ENCODE data around the gene UBE2Q2. TPM values are rescaled to one million over a fixed set of nuclear protein-coding genes. Genes with fewer than 3 reads are reported as not detected.
"Not testable (repeated sequence)": the region's sequence is repeated elsewhere in the genome, so short reads cannot be mapped to it uniquely, and the experiment has no call there.

Gene UBE2Q2
- 10 to 100 TPM; 11.8 to 14.2 (median 13.3) TPM for total RNA-seq

DNA sequence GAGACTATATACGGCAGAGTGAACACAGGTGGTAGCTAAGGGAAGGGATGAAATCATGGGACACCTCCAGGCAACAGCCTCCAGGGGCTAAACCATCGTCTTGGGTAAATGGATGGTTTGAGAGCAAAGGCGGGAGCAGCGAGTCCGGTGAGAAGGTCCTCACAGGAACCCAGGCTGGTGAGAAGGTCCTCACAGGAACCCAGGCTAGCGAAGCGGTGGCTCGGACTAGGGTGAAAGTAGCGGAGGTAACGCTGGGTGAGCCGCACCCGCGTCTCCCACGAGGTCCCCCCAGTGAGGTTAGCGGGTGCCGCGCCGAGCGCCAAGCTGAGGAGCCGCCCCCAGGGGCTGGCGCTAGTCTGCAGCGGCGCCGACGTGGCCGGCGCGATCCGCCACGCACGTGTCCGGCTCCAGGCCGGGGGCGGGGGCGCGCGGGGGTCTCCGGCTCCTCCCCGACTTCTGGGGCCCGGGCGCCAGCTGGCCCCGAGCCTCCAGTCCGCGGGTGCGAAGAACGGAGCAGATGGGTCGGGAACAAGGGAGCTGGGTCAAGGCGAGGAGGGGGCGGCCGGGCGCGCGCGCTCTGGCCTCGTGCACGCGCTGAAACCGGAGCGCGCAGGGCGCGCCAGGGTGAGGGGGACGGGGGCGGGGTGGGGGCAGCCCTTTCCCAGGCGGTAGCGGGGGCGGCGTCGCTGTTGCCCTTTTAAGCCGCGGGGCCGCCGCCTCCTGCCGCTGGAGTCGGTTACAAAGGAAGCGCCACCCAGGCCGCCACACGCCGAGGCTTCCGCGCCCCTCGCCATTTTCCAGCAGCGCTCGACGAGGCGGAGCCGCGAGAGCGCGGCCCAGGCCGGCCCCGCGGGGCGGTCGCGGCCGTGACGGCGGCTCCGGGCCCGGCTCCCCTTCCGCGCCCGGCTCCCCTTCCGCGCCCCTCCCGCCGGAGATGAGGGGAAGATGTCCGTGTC is at the start of gene UBE2Q2:
TSS of gene UBE2Q2 (plus strand) at position 726 of the 956 bp plus-strand sequence. CDS start at position 946, 220 bp downstream.
- peak within 1 kb of the TSS; percentile 89 for H3K4me3 Mint-ChIP-seq
- no peaks in the 10 kb centered on the region for H3K9me3 Mint-ChIP-seq
- H3K27me3 Mint-ChIP-seq (ENCODE audit: low read depth): no peaks in the 10 kb centered on the region
- peaks cover 40% of the 10 kb centered on the region for H3K4me1 Mint-ChIP-seq (ENCODE audit: low read depth)
- DNase-seq: peak; percentile 80
- no peaks in the 10 kb centered on the region for H3K36me3 Mint-ChIP-seq (ENCODE audit: insufficient read depth)
- ATAC-seq: peak; percentile 74

GRCh38 chr15:75796321-75796720 is 46.9 kb upstream of the UBE2Q2 start:
- Mint-ChIP-seq H3K27me3 (ENCODE audit: low read depth) (peaks cover 31% of the 10 kb centered on the region), H3K9me3 (no peaks in the 10 kb centered on the region), H3K4me3 (no peak overlapping the region), H3K36me3 (ENCODE audit: insufficient read depth) (no peaks in the 10 kb centered on the region), H3K4me1 (ENCODE audit: low read depth) (peaks cover under 1% of the 10 kb centered on the region)
- no peak for ATAC-seq
- DNase-seq: no peak

DNA sequence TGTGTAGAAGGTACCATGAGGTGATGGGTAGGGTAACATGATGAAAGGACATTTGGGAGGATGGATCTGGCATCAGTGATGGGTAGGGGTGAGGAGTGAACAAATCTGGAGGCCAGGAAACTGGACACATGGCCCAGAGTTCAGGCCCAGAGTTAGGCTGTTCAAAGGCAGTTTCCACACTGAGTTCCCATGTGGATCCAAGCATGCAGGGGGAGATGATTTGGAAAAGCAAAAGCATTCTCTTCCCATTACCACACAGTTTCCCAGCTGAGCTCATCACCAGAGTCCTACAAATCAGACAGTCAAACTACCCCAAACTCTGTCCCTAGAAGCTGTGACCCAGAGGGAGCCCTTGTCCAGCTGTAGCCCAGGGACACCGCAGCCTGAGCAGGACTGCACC is 46.1 kb upstream of the UBE2Q2 start:
- not testable (repeated sequence) for ATAC-seq; H3K36me3 Mint-ChIP-seq (ENCODE audit: insufficient read depth); H3K4me1 Mint-ChIP-seq (ENCODE audit: low read depth); DNase-seq; H3K4me3 Mint-ChIP-seq; H3K9me3 Mint-ChIP-seq
- H3K27me3 Mint-ChIP-seq (ENCODE audit: low read depth): peaks cover 38% of the 10 kb centered on the region

DNA sequence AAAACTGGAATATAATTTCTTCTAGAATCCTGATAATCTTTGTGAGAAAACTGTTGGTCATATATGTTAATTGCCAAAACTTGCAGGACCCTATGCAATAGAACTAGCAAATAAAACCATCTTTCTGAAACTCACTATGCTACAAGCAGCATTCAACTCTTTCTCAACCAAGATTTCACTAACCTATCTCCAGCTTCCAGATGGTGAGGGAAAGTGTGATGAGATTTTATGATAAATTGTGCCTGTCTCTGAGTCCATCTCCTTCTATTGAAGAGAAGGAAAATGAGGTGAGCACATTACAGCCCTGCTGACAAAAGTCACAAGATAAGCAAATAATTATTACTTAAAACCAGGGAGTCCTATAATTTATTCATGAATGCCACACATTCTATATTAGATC is 44.1 kb upstream of the UBE2Q2 start:
- H3K4me3 Mint-ChIP-seq: no peak overlapping the region
- peaks cover 36% of the 10 kb centered on the region for H3K27me3 Mint-ChIP-seq (ENCODE audit: low read depth)
- DNase-seq: no peak
- no peaks in the 10 kb centered on the region for H3K36me3 Mint-ChIP-seq (ENCODE audit: insufficient read depth)
- no peak for ATAC-seq
- H3K9me3 Mint-ChIP-seq: no peaks in the 10 kb centered on the region
- H3K4me1 Mint-ChIP-seq (ENCODE audit: low read depth): peaks cover 7% of the 10 kb centered on the region

- not testable (repeated sequence) for H3K4me3 Mint-ChIP-seq; H3K36me3 Mint-ChIP-seq (ENCODE audit: insufficient read depth); H3K9me3 Mint-ChIP-seq; H3K4me1 Mint-ChIP-seq (ENCODE audit: low read depth); ATAC-seq; DNase-seq
- peaks cover 34% of the 10 kb centered on the region for H3K27me3 Mint-ChIP-seq (ENCODE audit: low read depth)
Measured at GRCh38 chr15:75800409-75800808, 42.8 kb upstream of the UBE2Q2 start.

DNA sequence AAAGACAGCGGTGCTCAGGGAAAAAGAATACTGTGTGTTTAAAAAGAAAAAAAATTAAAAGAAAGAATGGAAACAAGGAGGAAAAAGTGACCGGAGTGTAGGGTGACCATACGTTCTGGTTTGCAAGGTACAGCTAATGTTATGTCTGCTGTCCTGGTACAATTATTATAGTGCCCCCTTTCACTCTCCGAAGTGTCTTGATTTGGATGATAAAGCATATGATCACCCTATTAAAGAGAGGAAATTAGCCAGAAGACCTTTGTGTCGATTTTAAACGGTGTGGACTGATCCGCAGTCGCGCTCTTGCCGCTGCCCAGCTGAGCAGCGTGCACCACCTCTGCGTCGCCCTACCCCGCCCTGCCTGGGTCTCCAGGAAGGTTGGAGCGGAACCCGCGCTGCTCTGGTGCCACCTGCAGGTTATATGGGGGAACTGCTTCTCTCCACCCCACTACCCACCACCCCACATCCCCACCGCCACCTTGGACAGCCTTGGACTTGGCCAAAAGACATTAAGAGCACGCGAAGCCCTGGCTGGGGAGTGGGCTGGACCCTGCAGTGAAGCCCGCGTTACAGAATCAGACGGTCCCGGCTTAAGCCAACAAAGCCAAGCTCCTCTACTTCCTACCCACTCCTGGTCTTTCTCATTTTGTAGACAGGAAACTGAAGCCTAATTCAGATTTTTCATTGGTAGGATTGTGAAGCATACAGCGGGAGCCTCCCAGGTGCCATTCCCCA is 41.2 kb upstream of the UBE2Q2 start:
- H3K27me3 Mint-ChIP-seq (ENCODE audit: low read depth): peaks cover 35% of the 10 kb centered on the region
- peak; percentile 99 to 100 for ATAC-seq
- H3K36me3 Mint-ChIP-seq (ENCODE audit: insufficient read depth): no peaks in the 10 kb centered on the region
- DNase-seq: peak; percentile 76
- H3K4me1 Mint-ChIP-seq (ENCODE audit: low read depth): peaks cover 7% of the 10 kb centered on the region
- H3K9me3 Mint-ChIP-seq: no peaks in the 10 kb centered on the region
- peak overlapping the region; percentile 29 for H3K4me3 Mint-ChIP-seq

GRCh38 chr15:75807486-75807885 is 35.8 kb upstream of the UBE2Q2 start:
- H3K4me3 Mint-ChIP-seq; H3K4me1 Mint-ChIP-seq (ENCODE audit: low read depth): not testable (repeated sequence)

DNA sequence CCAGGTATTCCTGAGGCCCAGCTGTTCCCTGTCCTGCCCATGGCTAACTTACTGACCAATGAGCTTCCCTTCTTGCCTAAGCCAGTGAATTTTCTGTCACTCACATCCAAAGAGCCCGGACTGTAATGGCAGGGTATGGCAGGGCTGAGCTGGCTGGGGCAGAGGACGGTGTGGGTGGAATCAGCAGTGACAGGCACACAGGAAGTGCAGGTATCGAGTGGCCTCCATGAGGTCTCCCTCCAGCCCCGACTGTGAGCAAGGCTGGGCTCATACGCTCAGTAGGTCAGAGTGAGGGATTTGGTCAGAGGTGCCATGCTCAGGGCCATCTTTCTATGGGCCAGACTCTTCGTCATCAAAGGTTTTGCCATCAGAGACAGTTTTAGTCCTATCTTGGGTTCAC is 35.2 kb upstream of the UBE2Q2 start:
- H3K9me3 Mint-ChIP-seq; H3K4me3 Mint-ChIP-seq; ATAC-seq; H3K27me3 Mint-ChIP-seq (ENCODE audit: low read depth); H3K4me1 Mint-ChIP-seq (ENCODE audit: low read depth); H3K36me3 Mint-ChIP-seq (ENCODE audit: insufficient read depth); DNase-seq: not testable (repeated sequence)

More at GRCh38 chr15:75807486-75807885, 35.8 kb upstream of the UBE2Q2 start:
- not testable (repeated sequence) for H3K36me3 Mint-ChIP-seq (ENCODE audit: insufficient read depth); DNase-seq; ATAC-seq; H3K9me3 Mint-ChIP-seq; H3K27me3 Mint-ChIP-seq (ENCODE audit: low read depth)

DNA sequence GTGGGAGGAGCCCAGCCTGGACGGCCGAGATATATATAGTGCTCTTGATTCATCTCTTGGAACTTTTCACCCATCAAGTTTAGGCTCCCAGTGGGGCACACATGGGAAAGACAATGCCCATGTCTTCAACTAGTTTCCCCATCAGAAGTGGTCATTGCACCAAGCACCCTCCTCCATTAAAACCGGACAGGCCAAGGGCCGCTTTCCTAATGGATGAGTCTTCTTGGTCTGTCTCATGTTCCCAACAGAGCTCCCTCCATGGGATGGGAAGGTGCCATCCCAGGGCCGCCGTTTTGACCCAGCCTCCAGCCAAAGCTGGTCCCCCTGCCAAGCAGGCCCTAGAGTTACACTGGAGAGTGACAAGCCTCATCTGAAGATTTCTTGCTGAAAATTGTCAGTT is 34.7 kb upstream of the UBE2Q2 start:
- ATAC-seq: no peak
- peaks cover 8% of the 10 kb centered on the region for H3K27me3 Mint-ChIP-seq (ENCODE audit: low read depth)
- no peaks in the 10 kb centered on the region for H3K36me3 Mint-ChIP-seq (ENCODE audit: insufficient read depth)
- DNase-seq: no peak
- no peaks in the 10 kb centered on the region for H3K4me1 Mint-ChIP-seq (ENCODE audit: low read depth)
- no peak overlapping the region for H3K4me3 Mint-ChIP-seq
- no peaks in the 10 kb centered on the region for H3K9me3 Mint-ChIP-seq

DNA sequence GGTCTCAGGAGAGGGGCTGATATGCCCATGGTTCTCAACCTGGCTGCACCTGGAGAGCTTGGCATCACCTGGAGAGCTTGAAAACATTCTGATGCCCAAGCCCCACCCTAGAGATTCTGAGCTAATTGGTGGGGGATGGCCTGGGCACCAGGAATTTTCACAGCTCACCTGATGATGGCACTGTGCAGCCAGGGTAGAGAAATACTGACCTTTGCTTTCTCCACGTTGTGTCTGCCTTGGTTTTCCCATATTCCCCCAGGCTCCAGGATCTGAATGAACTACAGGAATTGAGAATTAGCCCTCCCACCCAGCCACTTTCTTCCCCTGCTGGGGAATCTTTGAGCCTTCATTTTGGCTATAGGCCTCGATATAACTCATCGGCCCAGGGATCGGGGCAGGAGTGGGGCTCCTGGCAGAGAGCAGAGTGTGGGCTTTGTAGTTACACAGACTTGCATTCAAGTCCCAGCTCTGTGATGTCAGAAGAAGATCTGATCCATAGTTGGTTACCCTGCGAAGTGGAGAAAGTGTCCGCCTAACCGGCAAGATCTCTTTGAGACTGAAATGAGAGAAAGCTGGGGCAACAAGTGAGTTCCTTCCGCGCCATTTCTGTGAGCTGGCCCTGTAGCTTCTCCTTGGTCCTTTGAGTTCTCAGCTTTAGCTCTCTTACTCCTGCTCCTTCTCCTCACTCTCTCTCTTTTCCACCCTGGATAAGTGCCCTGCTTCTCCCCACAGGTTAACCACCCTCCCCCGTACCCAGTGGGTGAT is 33.1 kb upstream of the UBE2Q2 start:
- peaks cover 5% of the 10 kb centered on the region for H3K27me3 Mint-ChIP-seq (ENCODE audit: low read depth)
- ATAC-seq (no peak), DNase-seq (no peak)
- no peaks in the 10 kb centered on the region for H3K4me1 Mint-ChIP-seq (ENCODE audit: low read depth)
- H3K9me3 Mint-ChIP-seq: no peaks in the 10 kb centered on the region
- H3K4me3 Mint-ChIP-seq: no peak overlapping the region
- H3K36me3 Mint-ChIP-seq (ENCODE audit: insufficient read depth): no peaks in the 10 kb centered on the region

DNA sequence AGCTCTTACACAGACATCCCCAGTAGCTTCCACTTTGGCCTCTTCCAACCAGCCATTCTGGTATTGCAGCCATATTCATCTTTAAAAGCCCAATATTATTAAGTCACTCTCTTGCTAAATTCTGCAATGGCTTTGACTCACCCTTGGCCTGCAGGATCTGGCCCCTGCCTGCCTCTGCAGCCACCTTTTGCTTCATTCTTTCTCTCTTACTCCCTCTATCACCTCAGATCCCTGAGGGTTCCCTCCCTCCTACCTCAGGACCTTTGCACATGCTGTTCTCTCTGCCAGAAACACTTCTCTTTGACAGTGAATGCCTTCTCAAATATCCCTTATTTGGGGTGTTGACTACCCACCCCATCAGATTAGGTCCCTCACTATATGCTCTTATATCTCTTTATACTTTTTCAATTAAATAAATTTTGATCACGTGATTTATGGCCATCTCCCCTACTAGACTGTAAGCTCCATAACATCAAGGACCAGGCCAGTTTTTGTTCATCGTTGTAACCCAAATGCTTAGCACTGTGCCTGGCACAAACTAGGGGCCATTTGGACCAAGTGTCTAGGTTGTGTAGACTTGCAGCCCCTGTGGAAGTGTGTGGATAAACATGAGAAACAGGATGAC is 32.3 kb upstream of the UBE2Q2 start:
- no peak for DNase-seq
- no peaks in the 10 kb centered on the region for H3K36me3 Mint-ChIP-seq (ENCODE audit: insufficient read depth)
- no peak for ATAC-seq
- no peaks in the 10 kb centered on the region for H3K9me3 Mint-ChIP-seq
- peaks cover 5% of the 10 kb centered on the region for H3K27me3 Mint-ChIP-seq (ENCODE audit: low read depth)
- H3K4me1 Mint-ChIP-seq (ENCODE audit: low read depth): no peaks in the 10 kb centered on the region
- H3K4me3 Mint-ChIP-seq: no peak overlapping the region

GRCh38 chr15:75811626-75812025 is 31.6 kb upstream of the UBE2Q2 start:
- H3K36me3 Mint-ChIP-seq (ENCODE audit: insufficient read depth): no peaks in the 10 kb centered on the region
- ATAC-seq: no peak
- H3K9me3 Mint-ChIP-seq: no peaks in the 10 kb centered on the region
- no peaks in the 10 kb centered on the region for H3K27me3 Mint-ChIP-seq (ENCODE audit: low read depth)
- no peak for DNase-seq
- H3K4me1 Mint-ChIP-seq (ENCODE audit: low read depth): peaks cover 3% of the 10 kb centered on the region
- no peak overlapping the region for H3K4me3 Mint-ChIP-seq

DNA sequence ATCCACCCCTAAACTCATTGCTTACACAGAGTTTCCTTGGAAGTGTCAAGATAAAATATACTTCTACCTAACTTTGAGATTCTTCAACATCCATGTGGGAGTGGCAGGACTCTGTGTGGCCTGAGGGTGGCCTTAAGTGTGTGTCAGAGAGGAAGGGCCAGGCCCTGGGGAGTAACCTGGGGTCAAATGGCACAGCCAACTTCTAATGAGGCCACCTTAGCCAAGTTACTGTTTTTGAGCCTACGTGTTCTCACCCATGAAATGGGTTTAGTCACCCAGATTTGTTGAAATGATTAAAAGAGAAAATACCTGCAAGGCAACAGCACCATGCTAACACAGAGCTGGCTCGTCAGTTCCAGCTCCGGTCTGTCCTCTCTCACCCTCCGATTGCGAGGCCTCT is 28.5 kb upstream of the UBE2Q2 start:
- ATAC-seq (no peak), DNase-seq (no peak)
- Mint-ChIP-seq H3K4me1 (ENCODE audit: low read depth) (peaks cover 10% of the 10 kb centered on the region), H3K27me3 (ENCODE audit: low read depth) (no peaks in the 10 kb centered on the region), H3K4me3 (no peak overlapping the region), H3K36me3 (ENCODE audit: insufficient read depth) (no peaks in the 10 kb centered on the region), H3K9me3 (no peaks in the 10 kb centered on the region)

Measured in activated T-cell treated with anti-CD3 and anti-CD28 coated beads, Interleukin-2, amount 50 U/mL, for 4 hours (primary cell).